HG03575 (cell line): ENCODE results near the gene SLC13A3.

Source experiments
- ATAC-seq: cut with Tn5 transposase; IDR thresholded peaks from one replicate; pipeline ENCODE4 v1.9.1; 2021; ENCODE audit not compliant: unreplicated experiment, insufficient number of reproducible peaks, low FRiP score; ENCODE audit errors: extremely low read depth

Gene SLC13A3

GRCh38 chr20:46661659-46662058 is 10.4 kb upstream of the SLC13A3 start:
- no peak for ATAC-seq

- no peak for ATAC-seq
Measured at GRCh38 chr20:46660487-46660886, 9.2 kb upstream of the SLC13A3 start.

GRCh38 chr20:46657618-46658017 is 6.4 kb upstream of the SLC13A3 start:
- no peak for ATAC-seq

- no peak for ATAC-seq
Measured at GRCh38 chr20:46657137-46657536, 5.9 kb upstream of the SLC13A3 start.

GRCh38 chr20:46652699-46653098 is 1.4 kb upstream of the SLC13A3 start:
- ATAC-seq: no peak

GRCh38 chr20:46650575-46651090 is 626 bp downstream of the SLC13A3 start:
- no peak for ATAC-seq

GRCh38 chr20:46649965-46650542 is 1.2 kb downstream of the SLC13A3 start:
- ATAC-seq: no peak

- ATAC-seq: no peak
Measured at GRCh38 chr20:46649650-46649949, 1.7 kb downstream of the SLC13A3 start.

GRCh38 chr20:46648903-46649649 is 2.2 kb downstream of the SLC13A3 start:
- no peak for ATAC-seq

- no peak for ATAC-seq
Measured at GRCh38 chr20:46647469-46647868, 3.8 kb downstream of the SLC13A3 start.

GRCh38 chr20:46646659-46647380 is 4.4 kb downstream of the SLC13A3 start:
- no peak for ATAC-seq

GRCh38 chr20:46646122-46646521 is 5.1 kb downstream of the SLC13A3 start:
- no peak for ATAC-seq

- ATAC-seq: no peak
Measured at GRCh38 chr20:46644733-46645132, 6.5 kb downstream of the SLC13A3 start.

- no peak for ATAC-seq
Measured at GRCh38 chr20:46644160-46644559, 7.1 kb downstream of the SLC13A3 start.

- ATAC-seq: no peak
Measured at GRCh38 chr20:46642969-46643343, 8.3 kb downstream of the SLC13A3 start.

- no peak for ATAC-seq
Measured at GRCh38 chr20:46642265-46642968, 8.8 kb downstream of the SLC13A3 start.

- no peak for ATAC-seq
Measured at GRCh38 chr20:46641424-46641823, 9.8 kb downstream of the SLC13A3 start.

GRCh38 chr20:46640536-46641311 is 10.5 kb downstream of the SLC13A3 start:
- ATAC-seq: no peak

- no peak for ATAC-seq
Measured at GRCh38 chr20:46640044-46640443, 11.2 kb downstream of the SLC13A3 start.
